Measurements from ENCODE around the gene ABCB9.
A peak's percentile ranks its signal among the peaks of the same experiment; 100 is the strongest.

Gene ABCB9

DNA sequence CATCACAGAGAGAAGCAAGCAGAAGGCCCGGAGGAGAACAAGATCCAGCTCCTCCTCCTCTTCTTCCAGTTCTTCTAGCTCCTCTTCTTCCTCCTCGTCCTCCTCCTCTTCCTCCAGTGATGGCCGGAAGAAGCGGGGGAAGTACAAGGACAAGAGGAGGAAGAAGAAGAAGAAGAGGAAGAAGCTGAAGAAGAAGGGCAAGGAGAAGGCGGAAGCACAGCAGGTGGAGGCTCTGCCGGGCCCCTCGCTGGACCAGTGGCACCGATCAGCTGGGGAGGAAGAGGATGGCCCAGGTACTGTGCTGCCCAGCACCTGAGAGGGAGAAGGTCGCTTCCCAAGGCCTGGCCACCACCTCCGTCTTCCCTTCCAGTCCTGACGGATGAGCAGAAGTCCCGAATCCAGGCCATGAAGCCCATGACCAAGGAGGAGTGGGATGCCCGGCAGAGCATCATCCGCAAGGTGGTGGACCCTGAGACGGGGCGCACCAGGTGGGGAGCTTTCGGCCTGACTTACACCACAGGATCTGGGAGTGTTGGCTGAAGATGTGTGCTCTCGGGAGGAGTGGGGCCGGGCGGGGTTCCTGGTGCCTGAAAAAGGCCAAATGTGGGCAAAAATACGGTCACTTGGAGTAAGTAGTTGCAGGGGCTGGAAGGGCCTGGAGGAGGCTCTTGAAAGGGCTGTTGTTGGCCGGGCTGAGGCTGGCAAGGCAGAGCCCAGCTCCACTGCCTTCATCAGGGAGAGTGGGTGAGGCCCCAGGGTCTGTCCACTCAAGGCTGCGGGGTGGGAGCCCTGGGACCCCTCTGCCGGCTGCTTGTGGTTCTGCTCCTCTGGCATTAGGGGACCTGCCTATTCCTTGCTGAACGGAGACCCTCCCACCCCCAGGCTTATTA lies 15.6 kb upstream of the ABCB9 start:
- DNase-seq (ENCODE audit: low read depth), result no peak

DNA sequence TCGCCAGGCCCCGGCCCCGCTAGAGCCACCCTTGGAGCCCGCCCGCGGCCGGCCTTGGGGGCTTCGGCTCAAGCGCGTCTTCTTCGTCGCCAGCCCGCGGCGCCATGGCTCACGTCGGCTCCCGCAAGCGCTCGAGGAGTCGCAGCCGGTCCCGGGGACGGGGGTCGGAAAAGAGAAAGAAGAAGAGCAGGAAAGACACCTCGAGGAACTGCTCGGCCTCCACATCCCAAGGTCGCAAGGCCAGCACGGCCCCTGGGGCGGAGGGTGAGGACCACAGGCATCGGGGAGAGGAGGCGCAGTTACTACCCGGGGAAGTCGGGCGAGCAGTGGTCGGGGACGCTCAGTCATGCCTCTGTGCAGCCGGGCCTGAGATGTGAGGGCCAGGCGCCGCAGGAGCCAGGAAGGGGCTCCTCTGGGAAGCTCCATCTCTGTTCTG lies 14.8 kb upstream of the ABCB9 start:
- no peak for DNase-seq (ENCODE audit: low read depth)

DNA sequence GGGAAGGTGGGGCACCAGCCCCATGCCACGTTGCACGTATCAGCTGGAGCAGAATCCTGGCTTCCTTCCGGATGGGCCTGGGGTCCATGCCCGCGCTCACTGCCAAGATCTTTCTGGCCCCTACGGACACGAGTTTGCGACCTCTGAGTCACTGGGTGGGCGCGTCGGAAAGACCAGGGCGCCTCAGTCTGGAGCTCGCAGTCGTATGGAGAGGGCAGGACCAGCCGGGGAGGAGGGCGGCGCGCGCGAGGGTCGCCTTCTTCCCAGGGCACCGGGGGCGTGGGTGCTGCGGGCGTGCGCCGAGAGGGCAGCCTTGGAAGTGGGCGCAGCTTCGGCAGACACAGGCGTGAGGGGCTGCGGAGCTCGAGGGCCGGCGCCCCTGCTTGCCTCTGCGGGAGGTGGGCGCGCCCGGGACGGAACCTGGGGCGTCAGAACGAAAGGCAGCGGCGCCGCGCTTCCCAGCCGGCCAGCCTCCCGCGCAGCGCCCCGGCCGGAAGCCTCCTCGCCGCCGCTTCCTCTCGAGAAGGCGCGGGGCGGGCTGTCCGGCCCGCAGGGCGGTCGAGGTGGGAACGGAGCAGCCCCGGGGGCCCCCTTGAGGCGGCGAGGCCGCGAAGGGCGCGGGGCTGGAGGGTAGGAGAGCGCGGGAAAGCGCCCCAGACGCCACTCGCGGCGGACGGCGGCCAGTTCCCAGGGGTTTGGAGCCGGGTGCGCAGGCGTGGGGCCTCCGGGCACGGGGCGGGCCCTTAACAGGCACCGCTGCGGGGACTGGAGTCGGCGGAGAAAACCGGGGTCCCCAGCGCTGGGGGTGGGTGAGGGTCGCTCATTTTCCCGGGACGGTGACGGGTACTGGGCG lies 14.1 kb upstream of the ABCB9 start, which contains the start of gene ARL6IP4:
TSS of gene ARL6IP4 (plus strand) at position 499 of the 853 bp plus-strand sequence. CDS start 459 bp downstream, outside the sequence.
- peak; percentile 54 for DNase-seq (ENCODE audit: low read depth)

DNA sequence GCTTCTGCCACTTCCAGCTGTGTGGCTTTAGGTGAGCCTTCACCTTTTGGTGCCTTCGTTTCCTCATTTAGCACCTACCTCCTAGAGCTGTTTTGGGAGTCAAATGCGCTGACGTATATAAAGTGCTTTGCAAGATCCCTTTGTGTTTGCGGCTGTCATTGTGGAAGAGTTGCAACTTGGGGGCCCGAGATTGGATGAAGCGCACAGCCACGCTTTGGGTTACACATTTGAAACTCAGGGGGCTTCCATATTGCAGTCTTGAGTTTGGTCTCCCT lies 13.6 kb upstream of the ABCB9 start:
- DNase-seq (ENCODE audit: low read depth), result no peak

DNA sequence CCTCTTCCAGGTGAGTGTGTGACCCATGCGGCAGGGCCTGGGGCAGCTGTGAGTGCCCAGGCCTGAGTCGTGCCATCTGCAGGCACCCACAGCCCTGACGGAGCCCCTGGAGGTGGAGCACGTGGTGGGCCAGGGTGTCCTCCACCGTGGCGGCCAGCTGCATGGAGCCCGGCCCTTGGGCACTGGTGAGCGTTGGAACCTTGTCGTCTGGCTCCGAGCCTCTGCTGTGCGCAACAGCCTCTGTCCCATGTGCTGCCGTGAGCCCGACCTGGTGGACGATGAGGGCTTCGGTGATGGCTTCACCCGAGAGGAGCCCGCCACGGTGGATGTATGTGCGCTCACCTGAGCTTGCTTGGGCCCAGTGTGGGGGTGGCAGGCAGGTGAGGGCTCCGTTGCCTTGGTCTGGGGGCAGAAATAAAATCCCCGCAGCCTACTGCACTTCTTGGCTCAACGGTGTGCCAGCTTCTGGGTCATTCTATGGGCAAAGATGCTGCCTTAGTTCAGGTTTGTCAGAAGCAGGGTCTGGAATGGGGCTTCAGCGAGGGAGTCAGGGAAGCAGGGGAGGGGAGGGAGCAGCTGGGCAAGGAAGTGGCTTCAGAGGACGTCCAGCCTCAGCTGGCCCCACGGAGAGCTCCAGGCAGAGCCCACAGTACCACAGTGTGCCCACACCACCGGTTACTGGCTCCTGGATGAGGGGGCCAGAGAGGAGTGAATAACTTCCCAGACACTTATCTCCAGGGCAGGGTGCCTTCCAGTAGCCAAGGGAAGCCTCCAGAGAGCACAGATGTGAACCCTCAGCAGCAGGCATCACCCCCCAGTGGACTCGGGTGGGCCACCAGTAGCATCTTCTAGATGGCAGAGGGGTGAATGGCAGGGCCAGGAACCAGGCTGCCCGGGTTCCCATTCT lies 13.0 kb upstream of the ABCB9 start:
- no peak for DNase-seq (ENCODE audit: low read depth)

DNA sequence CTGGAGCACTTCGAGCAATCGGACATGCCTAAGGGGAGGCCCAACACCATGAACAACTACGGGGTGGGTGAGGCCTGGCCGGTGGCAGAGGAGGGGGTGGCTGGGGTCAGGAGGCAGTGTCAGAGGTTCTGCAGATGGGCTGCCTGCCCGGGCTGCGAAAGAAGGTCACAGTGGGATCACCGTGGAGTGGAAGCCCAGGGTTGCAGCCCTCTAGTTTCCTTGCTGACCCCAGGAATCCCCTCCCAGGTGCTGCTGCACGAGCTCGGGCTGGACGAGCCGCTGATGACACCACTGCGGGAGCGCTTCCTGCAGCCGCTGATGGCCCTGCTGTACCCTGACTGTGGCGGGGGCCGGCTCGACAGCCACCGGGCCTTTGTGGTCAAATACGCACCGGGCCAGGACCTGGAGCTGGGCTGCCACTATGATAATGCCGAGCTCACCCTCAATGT lies 12.3 kb upstream of the ABCB9 start:
- no peak for DNase-seq (ENCODE audit: low read depth)

DNA sequence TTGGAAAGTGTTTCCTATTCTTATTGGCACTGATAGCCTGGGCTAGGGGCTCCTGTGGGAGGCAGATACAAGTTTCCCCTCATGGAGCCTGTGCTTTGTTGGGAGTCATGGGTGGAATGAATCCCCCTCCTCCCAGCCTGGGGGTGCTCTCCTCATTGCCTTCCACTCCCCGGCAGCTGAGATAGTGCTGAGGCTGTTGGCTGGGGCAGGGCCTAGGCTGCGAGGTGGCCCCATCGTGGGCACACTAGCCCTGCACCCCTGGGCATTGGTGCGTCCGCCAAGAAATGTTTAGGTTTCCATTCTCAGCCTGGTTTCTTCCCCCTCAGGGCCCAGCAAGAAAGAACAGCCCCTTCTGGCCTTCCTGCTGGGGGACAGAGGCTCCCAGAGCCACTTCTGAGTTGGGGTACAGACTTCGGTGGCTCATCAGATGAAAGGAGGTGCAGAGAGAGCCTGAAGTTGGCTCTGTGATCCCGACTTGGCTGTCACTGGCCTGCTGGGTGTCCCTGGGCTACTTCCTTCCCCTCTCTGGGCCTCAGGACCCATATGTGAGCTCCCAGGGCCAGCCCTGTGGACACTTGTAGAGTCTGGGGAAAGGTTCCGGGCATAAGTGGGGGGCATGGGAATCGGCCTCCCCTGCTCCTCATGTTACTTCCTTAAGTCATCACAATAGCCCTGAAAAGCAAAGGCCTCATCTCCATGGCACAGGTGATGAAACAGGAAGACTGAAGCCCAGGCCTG lies 11.6 kb upstream of the ABCB9 start:
- DNase-seq (ENCODE audit: low read depth), result no peak

DNA sequence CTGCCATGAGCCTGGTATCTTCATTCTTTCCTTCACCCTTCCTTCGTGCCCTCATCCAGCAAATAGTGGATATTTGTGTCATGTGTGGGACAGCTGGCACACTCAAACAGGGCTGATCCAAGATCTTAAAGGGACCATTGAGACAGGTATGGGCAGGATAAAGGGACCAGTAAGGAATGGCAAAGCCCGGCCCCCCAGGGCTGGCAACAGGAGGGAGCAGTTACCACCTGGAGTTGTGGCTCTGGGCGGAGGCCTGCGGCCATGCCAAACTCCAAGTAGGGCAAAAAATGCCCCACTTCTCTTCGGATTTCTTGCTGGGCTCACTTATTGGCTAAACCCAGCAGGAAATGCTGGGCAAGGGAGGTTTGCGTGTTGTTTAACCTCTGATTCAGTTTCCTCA lies 10.9 kb upstream of the ABCB9 start:
- no peak for DNase-seq (ENCODE audit: low read depth)

DNA sequence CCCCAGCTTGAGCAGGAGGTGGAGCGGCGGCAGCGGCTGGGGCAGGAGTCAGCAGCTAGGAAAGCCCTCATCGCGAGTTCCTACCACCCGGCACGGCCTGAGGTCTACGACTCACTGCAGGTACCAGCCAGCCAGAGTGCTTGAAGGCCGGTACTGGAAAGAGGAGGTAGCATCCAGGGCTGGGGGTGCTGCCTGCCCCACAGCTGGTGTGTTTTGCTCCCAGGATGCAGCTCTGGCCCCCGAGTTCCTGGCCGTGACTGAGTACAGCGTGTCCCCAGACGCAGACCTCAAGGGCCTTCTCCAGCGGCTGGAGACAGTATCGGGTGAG lies 10.3 kb upstream of the ABCB9 start:
- no peak for DNase-seq (ENCODE audit: low read depth)

DNA sequence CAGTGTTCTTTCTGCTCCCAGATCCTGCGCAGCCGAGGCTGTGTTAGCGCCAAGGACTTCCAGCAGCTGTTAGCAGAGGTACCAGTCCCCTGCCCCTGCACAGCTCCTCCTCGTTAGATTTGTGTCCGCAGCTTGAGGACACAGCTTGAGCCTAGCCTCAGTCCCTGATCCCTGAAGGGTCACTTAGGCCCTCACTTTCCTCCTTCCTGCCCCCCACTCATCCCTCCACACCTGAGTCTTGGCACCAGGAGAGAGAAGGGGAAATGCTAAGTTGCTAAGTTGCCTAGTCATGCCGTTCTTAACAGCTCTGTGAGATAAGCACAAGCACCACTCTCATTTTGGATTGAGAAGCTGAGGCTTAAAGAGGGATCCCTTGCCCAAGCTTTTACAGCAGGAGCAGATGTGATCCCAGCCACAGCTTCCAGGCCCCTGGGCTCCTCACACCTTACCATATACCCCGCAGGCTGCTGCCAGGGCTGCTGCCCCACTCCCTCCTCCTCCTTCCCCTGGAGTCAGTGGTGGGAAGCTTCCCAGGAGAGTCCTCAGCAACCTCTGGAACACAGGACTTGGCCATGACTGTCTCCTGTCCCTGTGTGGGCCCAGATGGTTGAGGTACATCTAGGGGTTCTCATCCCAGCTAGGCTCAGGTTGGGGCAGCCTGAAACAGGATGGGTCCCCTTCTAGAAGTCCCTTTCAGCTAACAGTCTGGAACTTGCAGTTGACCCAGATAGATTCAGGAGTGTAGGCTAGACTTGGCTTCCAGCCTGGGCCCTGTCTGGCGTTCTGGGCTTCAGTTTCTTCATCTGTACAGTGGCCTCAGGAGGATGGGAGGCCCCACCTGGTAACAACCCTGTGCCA lies 9.8 kb upstream of the ABCB9 start:
- DNase-seq (ENCODE audit: low read depth), result no peak

DNA sequence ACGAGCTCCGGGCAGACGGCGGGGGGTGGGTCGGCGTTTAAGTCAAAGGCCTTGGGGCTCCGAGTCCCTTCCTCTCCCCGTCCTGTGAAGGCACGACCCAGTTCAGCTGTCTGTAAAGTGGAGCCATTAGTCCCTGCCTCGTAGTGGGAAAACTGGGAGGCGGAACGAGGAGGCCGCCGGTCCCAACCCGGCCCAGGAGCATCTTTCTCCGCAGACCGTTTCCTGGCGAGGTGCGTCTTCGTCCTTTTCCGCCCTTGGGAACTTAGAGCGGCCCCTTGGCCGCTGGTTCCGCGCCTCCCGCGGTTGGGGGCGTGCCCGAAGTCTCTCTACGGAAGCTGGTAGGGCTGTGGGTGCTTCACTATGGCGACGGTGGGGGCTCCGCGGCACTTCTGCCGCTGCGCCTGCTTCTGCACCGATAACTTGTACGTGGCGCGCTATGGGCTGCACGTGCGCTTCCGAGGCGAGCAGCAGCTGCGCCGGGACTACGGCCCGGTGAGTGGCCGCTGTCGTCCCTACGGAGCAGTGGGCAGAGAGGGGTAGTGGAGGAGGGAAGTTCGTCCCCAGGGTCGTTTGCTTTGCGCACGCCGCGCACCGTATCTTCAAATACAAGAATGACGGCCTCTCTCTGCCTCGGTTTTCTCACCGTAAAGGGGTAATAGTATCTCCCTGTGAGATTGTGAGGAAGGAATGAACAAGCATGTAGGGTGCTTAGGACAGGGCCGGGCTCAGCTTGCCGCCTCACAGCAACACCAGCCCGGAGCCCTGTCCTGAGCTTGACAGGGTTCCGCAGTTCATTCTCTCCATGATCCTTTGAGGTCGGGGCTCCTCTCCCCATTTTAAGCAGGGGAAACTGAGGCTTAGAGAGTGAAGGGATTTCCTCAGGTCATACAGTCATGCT lies 8.9 kb upstream of the ABCB9 start, which contains the start of gene OGFOD2:
TSS of gene OGFOD2 (plus strand) at position 353 of the 898 bp plus-strand sequence. CDS start at position 361, 8 bp downstream.
- peak; percentile 88 for DNase-seq (ENCODE audit: low read depth)

DNA sequence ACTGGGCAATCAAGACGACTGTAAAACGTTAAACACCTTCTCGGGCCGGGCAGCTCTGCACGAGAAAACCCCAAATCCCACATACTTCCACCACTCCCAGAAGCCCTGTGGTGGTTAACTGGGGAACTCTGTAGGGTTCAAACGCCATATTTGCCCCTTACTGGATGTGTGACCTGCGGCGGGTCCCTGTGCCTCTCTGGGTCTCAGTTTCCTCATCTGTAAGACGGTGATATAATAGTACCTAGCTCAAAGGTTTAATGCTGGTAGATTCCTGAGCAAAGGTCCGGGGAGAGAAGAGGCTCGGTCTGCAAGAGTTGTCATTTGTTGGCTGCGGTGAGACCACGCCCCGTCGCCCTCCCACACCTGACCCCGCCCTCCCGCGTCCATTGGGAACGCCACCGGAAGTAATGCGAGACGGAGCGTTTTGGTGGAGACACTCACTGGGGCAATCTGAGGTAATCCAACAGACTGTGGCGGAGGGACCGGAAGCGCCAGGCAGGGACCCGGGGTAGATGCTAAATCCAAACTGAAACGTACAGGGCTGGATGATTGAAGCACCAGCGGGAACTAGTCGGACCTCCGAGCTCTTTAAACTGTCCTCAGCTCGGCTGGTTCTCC lies 8.1 kb upstream of the ABCB9 start:
- DNase-seq (ENCODE audit: low read depth), result peak; percentile 98

DNA sequence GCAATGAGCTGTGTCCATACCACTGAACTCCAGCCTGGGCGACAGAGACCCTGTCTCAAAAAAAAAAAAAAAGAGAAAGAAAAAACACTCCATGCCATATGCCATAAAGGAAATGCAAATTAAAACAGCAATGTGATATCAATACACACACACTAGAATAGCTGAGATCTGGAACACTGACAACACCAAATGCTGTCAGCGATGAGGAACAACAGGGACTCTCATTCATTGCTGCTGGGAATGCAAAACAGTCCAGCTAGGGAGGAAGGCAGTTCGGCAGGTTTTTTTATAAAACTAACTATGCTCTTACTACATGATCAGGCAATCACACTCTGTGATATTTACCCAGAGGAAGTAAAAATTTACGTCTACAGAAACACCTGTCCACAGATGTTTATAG lies 3.4 kb upstream of the ABCB9 start:
- no peak for DNase-seq (ENCODE audit: low read depth)

DNA sequence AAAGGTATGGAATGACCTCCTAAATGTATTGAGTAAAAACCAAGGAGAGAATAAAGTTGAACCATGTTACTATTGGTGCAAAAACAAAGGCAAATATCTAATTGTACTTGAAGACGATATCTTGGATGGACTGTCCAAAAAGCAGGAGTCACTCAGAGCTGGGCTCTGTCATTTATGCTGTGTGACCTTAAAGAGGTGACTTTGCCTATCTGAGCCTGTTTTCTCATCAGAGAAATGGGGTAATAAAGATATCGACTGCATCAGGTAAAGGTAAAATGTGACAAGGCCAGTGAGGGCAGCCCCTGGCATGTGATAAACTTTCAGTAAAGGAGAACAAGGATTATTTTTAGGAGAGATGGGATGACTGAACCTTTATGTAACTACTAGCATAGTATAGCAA lies 1.8 kb upstream of the ABCB9 start:
- DNase-seq (ENCODE audit: low read depth), result no peak

DNA sequence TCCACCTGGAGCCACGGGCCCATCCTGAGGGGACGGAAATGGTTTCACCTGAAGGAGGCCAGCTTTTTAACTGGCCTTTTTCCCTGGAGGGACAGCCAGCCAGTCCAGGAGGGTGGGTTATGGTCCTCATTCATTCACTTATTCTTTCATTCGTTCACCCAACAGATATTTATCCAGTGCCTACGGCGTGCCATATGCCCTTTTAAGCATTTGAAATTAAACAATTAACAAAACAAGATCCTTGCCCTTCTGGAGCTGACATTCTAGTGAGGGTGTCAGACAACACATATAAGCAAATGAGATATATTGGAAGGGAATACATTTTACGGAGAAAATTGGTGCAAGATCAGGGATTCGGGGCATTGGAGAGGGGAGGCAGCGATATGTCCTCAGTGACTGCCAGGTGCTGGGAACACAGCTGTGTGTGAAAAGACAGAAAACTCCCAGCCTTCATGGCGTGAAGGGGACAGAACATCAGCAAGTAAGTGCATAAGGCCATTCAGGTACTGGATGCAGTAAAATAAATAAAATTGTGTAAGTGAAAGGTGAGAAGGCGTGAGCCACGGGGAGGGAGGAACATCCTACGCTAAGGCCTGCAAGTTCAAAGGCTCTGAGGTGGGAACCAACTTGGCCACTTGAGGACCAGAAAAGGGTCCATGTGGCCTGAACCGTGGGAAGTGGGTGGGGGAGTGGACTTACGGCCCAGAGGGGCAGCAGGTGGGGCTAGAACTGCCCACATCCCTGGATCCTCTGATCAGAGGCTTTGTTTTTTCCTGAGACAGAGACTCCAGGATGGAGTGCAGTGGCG lies 684 bp upstream of the ABCB9 start:
- no peak for DNase-seq (ENCODE audit: low read depth)

DNA sequence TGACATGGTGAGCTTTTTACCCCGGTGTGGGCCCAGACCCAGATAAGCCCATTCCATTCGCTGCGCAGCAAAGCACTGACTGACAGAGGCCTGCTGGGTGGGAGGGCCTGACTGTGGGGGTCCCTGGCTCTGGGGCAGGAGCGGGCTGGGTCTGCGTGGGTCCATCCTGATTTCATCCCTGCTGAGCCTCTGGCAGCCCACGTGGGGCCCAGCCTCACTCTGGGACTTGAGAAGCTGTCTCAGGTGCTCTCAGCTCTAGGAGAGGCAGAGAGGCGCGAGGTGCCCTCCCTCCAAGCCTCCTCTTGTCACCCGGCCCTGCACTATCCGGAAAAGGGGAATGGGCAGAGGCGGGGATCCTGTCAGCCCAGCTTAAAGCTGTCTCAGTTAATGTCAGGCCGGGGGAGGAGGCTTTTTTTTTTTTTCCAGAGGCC lies 927 bp downstream of the ABCB9 start:
- DNase-seq (ENCODE audit: low read depth), result no peak

DNA sequence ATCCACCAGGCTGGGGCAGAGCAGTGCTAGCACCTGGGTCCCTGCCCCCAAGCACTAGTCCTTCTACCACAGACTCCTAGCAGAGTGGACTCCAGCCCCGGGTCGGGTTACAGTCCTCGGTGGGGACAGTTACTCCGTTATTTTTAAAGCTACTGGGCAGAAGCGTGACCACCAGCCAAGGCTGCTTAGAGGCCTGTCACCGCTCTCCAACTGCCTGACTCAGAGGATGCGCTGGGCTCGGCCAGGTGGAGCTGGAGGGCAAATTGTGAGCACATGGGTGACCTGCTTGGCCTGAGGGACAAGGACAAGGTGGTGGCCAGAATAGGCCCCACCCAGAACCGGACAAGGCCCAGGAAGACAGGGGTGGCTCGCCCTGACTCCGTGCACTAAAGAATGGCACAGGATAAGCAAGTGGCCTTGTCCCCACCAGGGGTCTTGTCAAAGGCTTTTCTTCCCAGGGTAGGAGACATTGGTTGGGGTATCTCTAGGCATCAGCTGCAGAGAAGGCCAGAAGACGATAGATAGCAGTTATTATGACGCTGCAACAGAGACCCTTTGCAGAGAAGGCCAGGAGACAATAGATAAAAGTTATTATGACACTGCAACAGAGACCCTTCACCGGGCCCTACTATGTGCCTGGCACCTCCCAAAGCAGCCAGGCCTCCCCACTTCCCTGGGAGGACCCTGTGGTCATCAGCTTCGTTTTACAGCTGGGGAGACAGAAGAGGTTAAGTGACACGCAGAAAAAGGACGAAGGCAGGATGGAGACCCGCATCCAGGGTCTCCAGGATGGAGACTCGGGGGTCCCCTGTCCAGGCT lies 1.6 kb downstream of the ABCB9 start:
- no peak for DNase-seq (ENCODE audit: low read depth)
